OCI-LY7 (cell line): ENCODE results near the gene FGD2. TPM values are rescaled to one million over a fixed set of nuclear protein-coding genes. Genes with fewer than 3 reads are reported as not detected.

Experiments used
- BruUV-seq: library from RNA; stranded (reverse); fragments of 400-500 nt; replicated peaks from 2 replicates; lab custom pipeline; 2021; lab: Mats Ljungman, UMichigan
- CTCF ChIA-PET: fragments of 300-600 bp; sonication (Branson Sonifier 250); formaldehyde crosslinking; loops from one replicate; lab custom pipeline; 2022; ENCODE audit warnings: antibody characterized with exemption; ENCODE audit not compliant: unreplicated experiment; lab: Charles Lee
- POLR2A ChIA-PET: fragments of 300-600 bp; sonication (Branson Sonifier 250); formaldehyde crosslinking; loops from one replicate; lab custom pipeline; 2022; ENCODE audit warnings: antibody characterized with exemption; lab: Charles Lee
- DNase-seq: peaks from one replicate; pipeline ENCODE4 v3.0.0-alpha.2; 2015; ENCODE audit warnings: low spot score
- H2AFZ ChIP-seq: fragments of 200-600 bp; sonication (generic), shearing (Covaris generic); 2 replicates; pipeline ENCODE4 v1.6.1; 2014; ENCODE audit warnings: mild to moderate bottlenecking, antibody characterized with exemption, low read length, moderate library complexity
- H3K27ac ChIP-seq: fragments of 200-600 bp; sonication (generic); 2 replicates; pipeline ENCODE4 v1.5.1; 2014; ENCODE audit warnings: mixed run types, low read depth, mild to moderate bottlenecking, moderate library complexity, low read length, inconsistent platforms; ENCODE audit not compliant: poor library complexity, severe bottlenecking
- H3K36me3 ChIP-seq: fragments of 200-600 bp; sonication (generic); 2 replicates; pipeline ENCODE4 v1.6.1; 2014; ENCODE audit warnings: mild to moderate bottlenecking, antibody characterized with exemption, low read length, moderate library complexity, mixed read lengths; ENCODE audit not compliant: insufficient read depth
- H3K4me1 ChIP-seq: fragments of 200-600 bp; sonication (generic); 2 replicates; pipeline ENCODE4 v1.5.1; 2014; ENCODE audit warnings: mild to moderate bottlenecking, low read length; ENCODE audit not compliant: insufficient read depth, poor library complexity, severe bottlenecking
- H3K4me2 ChIP-seq: fragments of 200-600 bp; sonication (generic); 2 replicates; pipeline ENCODE4 v1.6.1; 2014; ENCODE audit warnings: mild to moderate bottlenecking, low read length
- H3K4me3 ChIP-seq: fragments of 200-600 bp; sonication (generic); 2 replicates; pipeline ENCODE4 v1.5.1; 2014; ENCODE audit warnings: mild to moderate bottlenecking, low read depth, low read length; ENCODE audit not compliant: poor library complexity, severe bottlenecking
- H3K79me2 ChIP-seq: fragments of 200-600 bp; sonication (generic); 2 replicates; pipeline ENCODE4 v1.6.1; 2016; ENCODE audit warnings: low read depth, mild to moderate bottlenecking, low read length, moderate library complexity, mixed read lengths; ENCODE audit not compliant: insufficient read depth
- H3K9me2 ChIP-seq: fragments of 200-600 bp; sonication (generic); 2 replicates; pipeline ENCODE4 v1.6.1; 2016; ENCODE audit warnings: mild to moderate bottlenecking, low read length, mixed read lengths; ENCODE audit not compliant: insufficient read depth
- H3K9me3 ChIP-seq: fragments of 200-600 bp; sonication (generic); 2 replicates; pipeline ENCODE4 v1.6.1; 2014; ENCODE audit warnings: mild to moderate bottlenecking, mixed run types, low read length, mixed read lengths
- H4K20me1 ChIP-seq: fragments of 200-600 bp; sonication (generic); 2 replicates; pipeline ENCODE4 v1.6.1; 2014; ENCODE audit warnings: mild to moderate bottlenecking, antibody characterized with exemption, low read length, moderate library complexity, mixed read lengths; ENCODE audit not compliant: insufficient read depth
- CTCF ChIP-seq: fragments of 200-600 bp; sonication (generic); conservative IDR thresholded peaks from 2 replicates; pipeline ENCODE4 v1.5.1; 2014; ENCODE audit warnings: mild to moderate bottlenecking, antibody characterized with exemption, low read length, moderate library complexity, mixed read lengths
- EZH2phosphoT487 ChIP-seq: fragments of 200-600 bp; sonication (generic); IDR thresholded peaks from 2 replicates; pipeline ENCODE4 v1.6.1; 2018; ENCODE audit warnings: low read depth, borderline replicate concordance, mild to moderate bottlenecking, mixed run types, antibody characterized with exemption, low read length, moderate library complexity, mixed read lengths
- intact Hi-C: fragments of 100-400 bp; cut with micrococcal nuclease; formaldehyde crosslinking; loops from one replicate; pipeline ENCODE4 v1.10.0; 2022; ENCODE audit not compliant: unreplicated experiment
- total RNA-seq, 2 experiments: library from RNA; depleted of rRNA in 1 of 2; stranded (reverse); fragments of >200 nt in 1 of 2; shearing (Covaris generic) in 1 of 2; gene quantifications; 2 replicates each; pipeline ENCODE4 v1.2.3, GENCODE V29; 2014 to 2022

Gene FGD2
- total RNA-seq, 2 experiments from 2014 or later, result 27.8 to 48.6 TPM

GRCh38 chr6:37024656-37025337, 19.3 kb downstream of the FGD2 start:
- no TSS peak for BruUV-seq
- POLR2A ChIA-PET, result no interaction called here
- Histone ChIP-seq H3K9me3 (no peaks in the 10 kb centered on the region), H3K36me3 (no peaks in the 10 kb centered on the region), H2AFZ (no peak overlapping the region), H3K4me1 (no peaks in the 10 kb centered on the region), H3K4me2 (no peak overlapping the region), H4K20me1 (no peaks in the 10 kb centered on the region), H3K9me2 (no peaks in the 10 kb centered on the region), H3K79me2 (no peaks in the 10 kb centered on the region), H3K27ac (no peak overlapping the region), H3K4me3 (no peak overlapping the region)
- CTCF ChIA-PET, result interaction anchor here (0.6 to 0.7 kb wide), 2 partner anchors 47 to 147 kb away, joined by 3 read pairs; no protein-coding TSS in a partner anchor
- TF ChIP-seq CTCF (no peak), EZH2phosphoT487 (no peak)
- intact Hi-C loops, result no loop called here
- no peak for DNase-seq

- intact Hi-C loops, result no loop called here
- Histone ChIP-seq H2AFZ (no peak overlapping the region), H3K9me3 (peaks cover 6% of the 10 kb centered on the region), H3K4me2 (no peak overlapping the region), H3K36me3 (peaks cover 6% of the 10 kb centered on the region; the same call in 1 of the 2 replicates), H3K79me2 (no peaks in the 10 kb centered on the region), H3K27ac (no peak overlapping the region), H4K20me1 (no peaks in the 10 kb centered on the region), H3K9me2 (no peaks in the 10 kb centered on the region), H3K4me3 (no peak overlapping the region), H3K4me1 (no peaks in the 10 kb centered on the region)
- POLR2A ChIA-PET, result no interaction called here
- CTCF ChIA-PET, result interaction anchor here (0.6 kb wide), 1 partner anchor 146 kb away, joined by 3 read pairs; no protein-coding TSS in a partner anchor
- DNase-seq, result no peak
- no peak for TF ChIP-seq CTCF
- no peak for TF ChIP-seq EZH2phosphoT487
- BruUV-seq, result no TSS peak
Observed at GRCh38 chr6:37025621-37026466, 20.4 kb downstream of the FGD2 start.
